Right lobe of liver (tissue), 6 donors: ENCODE measurements around the gene GLRX5. TPM values are rescaled to one million over a fixed set of nuclear protein-coding genes. Genes with fewer than 3 reads are reported as not detected.
A peak's percentile ranks its signal among the peaks of the same experiment; 100 is the strongest.

Source experiments
- ATAC-seq, 4 donors: fragments of 200-7000 bp; cut with Tn5 transposase; one replicate each; pipeline ENCODE4 v1.9.1; 2020; ENCODE audit warnings: mild to moderate bottlenecking in 4 of 4, moderate library complexity in 4 of 4
- DNase-seq, 3 donors: peaks; one replicate each; pipeline ENCODE4 v3.0.0-alpha.2; 2020
- H3K27ac ChIP-seq, 3 donors: fragments of 200-600 bp; one replicate each; pipeline ENCODE4 v1.8.0; 2022
- H3K27me3 ChIP-seq, 2 donors: fragments of 200-600 bp; one replicate each; pipeline ENCODE4 v1.8.0; 2022
- H3K36me3 ChIP-seq, 4 donors: fragments of 200-600 bp; sonication (generic) in 1 of 4; one replicate each; pipeline versions ENCODE4 v1.5.1 to v1.8.0; 2017 to 2022; ENCODE audit warnings: control low read depth in 1 of 4
- H3K4me1 ChIP-seq, 4 donors: fragments of 200-600 bp; sonication (generic) in 1 of 4; one replicate each; pipeline versions ENCODE4 v1.5.1 to v1.8.0; 2017 to 2022; ENCODE audit warnings: control low read depth in 1 of 4
- H3K4me3 ChIP-seq, 3 donors: fragments of 200-600 bp; one replicate each; pipeline ENCODE4 v1.8.0; 2022
- H3K9me3 ChIP-seq, 4 donors: fragments of 200-600 bp; sonication (generic) in 1 of 4; one replicate each; pipeline versions ENCODE4 v1.5.1 to v1.8.0; 2017 to 2022; ENCODE audit warnings: control low read depth in 1 of 4
- CTCF ChIP-seq, 4 donors: fragments of 200-600 bp in 3 of 4; fragments of 450-650 bp in 1 of 4; IDR thresholded peaks; one replicate each; pipeline versions ENCODE4 v1.5.1 to v1.8.0; 2016 to 2022; ENCODE audit warnings: antibody characterized with exemption in 4 of 4, mild to moderate bottlenecking in 2 of 4
- POLR2A ChIP-seq: fragments of 450-650 bp; IDR thresholded peaks from one replicate; pipeline ENCODE4 v1.6.1; 2017; ENCODE audit warnings: antibody characterized with exemption, mild to moderate bottlenecking
- WGBS: methylation state at CpG from one replicate; pipeline ENCODE4 v1.1.6; 2018; ENCODE audit warnings: low coverage, low lambda C conversion rate; ENCODE audit not compliant: insufficient coverage; ENCODE audit errors: missing lambda C conversion rate; 5-methylcytosine and 5-hydroxymethylcytosine counted together
- intact Hi-C, 2 donors: fragments of 100-400 bp; cut with DNase I; formaldehyde crosslinking; loops; one replicate each; pipeline versions ENCODE4 v1.11.2 to v1.14.1; 2022
- total RNA-seq, 6 experiments: library from RNA; depleted of rRNA in 2 of 6; stranded (reverse); fragments of >200 nt in 2 of 6; fragmentation: NEBNext Ultra II Directional in 3 of 6; extraction: Animal tissue kit (Norgen Biotek cat#: 25700) in 3 of 6; gene quantifications; one replicate each; pipeline versions ENCODE4 v1.1.0 to v1.2.4, GENCODE V29; 2016 to 2023
- donor health status: DM: no; HTN: yes; CAD: no.
- donor health status: DM: no; HTN: no; CAD: no.
- donor health status: DM: no; HTN: no; CAD: no.
- donor health status: DM: no; HTN: yes; CAD: no.
- donor health status: DM: no; HTN: yes; CAD: no.

Gene GLRX5
- total RNA-seq, 6 experiments from 2014 or later: 31.4 to 48.5 (median 40.2) TPM

GRCh38 chr14:95518045-95518751, 16.7 kb upstream of the GLRX5 start:
- Histone ChIP-seq H3K36me3 (no peaks in the 10 kb centered on the region), H3K4me3 (no peak overlapping the region), H3K27me3 (no peaks in the 10 kb centered on the region), H3K27ac (no peak overlapping the region), H3K4me1 (peaks cover 0 to 42% (median 8%) of the 10 kb centered on the region in 4 donors), H3K9me3 (no peaks in the 10 kb centered on the region)
- TF ChIP-seq POLR2A (no peak), CTCF (IDR thresholded peaks at IDR 0.05) (no peak)
- ATAC-seq (no peak), DNase-seq (peak in 1 of 3 donors; percentile 21)
- WGBS: 65% methylated on average over 8 of the region's 8 CpGs
- intact Hi-C loops: no loop called here

- no peak for ATAC-seq
- H3K27ac ChIP-seq: no peak overlapping the region
- H3K4me3 ChIP-seq: no peak overlapping the region
- H3K9me3 ChIP-seq: no peaks in the 10 kb centered on the region
- H3K36me3 ChIP-seq: no peaks in the 10 kb centered on the region
- intact Hi-C loops: loop anchor here in 1 of 2 donors (10.0 kb wide), 1 partner anchor 75 kb away; no protein-coding TSS in a partner anchor
- no peaks in the 10 kb centered on the region for H3K27me3 ChIP-seq
- peak in 1 of 3 donors; percentile 57 for DNase-seq
- H3K4me1 ChIP-seq: peaks cover 0 to 47% (median 13%) of the 10 kb centered on the region in 4 donors
- 41% methylated on average over 6 of the region's 6 CpGs for WGBS
- no peak for TF ChIP-seq POLR2A
- TF ChIP-seq CTCF (IDR thresholded peaks at IDR 0.05): no peak
These were observed 15.2 kb upstream of the GLRX5 start for GRCh38 chr14:95519699-95520098.

GRCh38 chr14:95520346-95520745, 14.5 kb upstream of the GLRX5 start:
- no peak for TF ChIP-seq CTCF (IDR thresholded peaks at IDR 0.05)
- no peak for TF ChIP-seq POLR2A
- DNase-seq: peak in 1 of 3 donors; percentile 36
- Histone ChIP-seq H3K4me1 (peaks cover 0 to 47% (median 16%) of the 10 kb centered on the region in 4 donors), H3K27me3 (no peaks in the 10 kb centered on the region), H3K36me3 (no peaks in the 10 kb centered on the region), H3K4me3 (no peak overlapping the region), H3K9me3 (no peaks in the 10 kb centered on the region), H3K27ac (no peak overlapping the region)
- 81% methylated on average over 2 of the region's 3 CpGs for WGBS
- intact Hi-C loops: loop anchor here in 1 of 2 donors (10.0 kb wide), 1 partner anchor 76 kb away; no protein-coding TSS in a partner anchor
- ATAC-seq: no peak

GRCh38 chr14:95521001-95521400, 13.8 kb upstream of the GLRX5 start:
- peak in 1 of 3 donors; percentile 28 for DNase-seq
- Histone ChIP-seq H3K36me3 (no peaks in the 10 kb centered on the region), H3K9me3 (no peaks in the 10 kb centered on the region), H3K4me3 (no peak overlapping the region), H3K27me3 (no peaks in the 10 kb centered on the region), H3K4me1 (peaks cover 0 to 48% (median 19%) of the 10 kb centered on the region in 4 donors), H3K27ac (no peak overlapping the region)
- no peak for ATAC-seq
- 68% methylated on average over 4 of the region's 4 CpGs for WGBS
- intact Hi-C loops: loop anchor here in 1 of 2 donors (10.0 kb wide), 1 partner anchor 76 kb away; no protein-coding TSS in a partner anchor
- TF ChIP-seq CTCF (IDR thresholded peaks at IDR 0.05) (no peak), POLR2A (no peak)
